Measurements from ENCODE around the gene ARHGEF39.

- TF ChIP-seq, protein P1, sequence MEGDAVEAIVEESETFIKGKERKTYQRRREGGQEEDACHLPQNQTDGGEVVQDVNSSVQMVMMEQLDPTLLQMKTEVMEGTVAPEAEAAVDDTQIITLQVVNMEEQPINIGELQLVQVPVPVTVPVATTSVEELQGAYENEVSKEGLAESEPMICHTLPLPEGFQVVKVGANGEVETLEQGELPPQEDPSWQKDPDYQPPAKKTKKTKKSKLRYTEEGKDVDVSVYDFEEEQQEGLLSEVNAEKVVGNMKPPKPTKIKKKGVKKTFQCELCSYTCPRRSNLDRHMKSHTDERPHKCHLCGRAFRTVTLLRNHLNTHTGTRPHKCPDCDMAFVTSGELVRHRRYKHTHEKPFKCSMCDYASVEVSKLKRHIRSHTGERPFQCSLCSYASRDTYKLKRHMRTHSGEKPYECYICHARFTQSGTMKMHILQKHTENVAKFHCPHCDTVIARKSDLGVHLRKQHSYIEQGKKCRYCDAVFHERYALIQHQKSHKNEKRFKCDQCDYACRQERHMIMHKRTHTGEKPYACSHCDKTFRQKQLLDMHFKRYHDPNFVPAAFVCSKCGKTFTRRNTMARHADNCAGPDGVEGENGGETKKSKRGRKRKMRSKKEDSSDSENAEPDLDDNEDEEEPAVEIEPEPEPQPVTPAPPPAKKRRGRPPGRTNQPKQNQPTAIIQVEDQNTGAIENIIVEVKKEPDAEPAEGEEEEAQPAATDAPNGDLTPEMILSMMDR (IDR thresholded peaks at IDR 0.05): no peak
- no peak for TF ChIP-seq POLR2AphosphoS5 (IDR thresholded peaks at IDR 0.05)
Observed at GRCh38 chr9:35618854-35619799, 45.9 kb downstream of the ARHGEF39 start.

Data from breast epithelium (tissue), 3 donors.